Dendritic cell treated with granulocyte-macrophage colony-stimulating factor and Interleukin-4, amounts not matched to agents 40 ng/mL and 50 ng/mL, for 4 days (primary cell): Measurements from ENCODE around the gene GP9.

Experiments
- H3K27ac Mint-ChIP-seq: one replicate; pipeline ENCODE4 v1.8.0; 2022; ENCODE audit warnings: mild to moderate bottlenecking, mixed read lengths
- H3K27me3 Mint-ChIP-seq: one replicate; pipeline ENCODE4 v1.8.0; 2022; ENCODE audit warnings: mild to moderate bottlenecking, mixed read lengths
- H3K36me3 Mint-ChIP-seq: one replicate; pipeline ENCODE4 v1.8.0; 2022; ENCODE audit warnings: low read depth, mixed read lengths
- H3K4me1 Mint-ChIP-seq: one replicate; pipeline ENCODE4 v1.8.0; 2022; ENCODE audit warnings: low read depth, mixed read lengths
- H3K4me3 Mint-ChIP-seq: one replicate; pipeline ENCODE4 v1.8.0; 2022; ENCODE audit warnings: mild to moderate bottlenecking, moderate library complexity, mixed read lengths
- H3K9me3 Mint-ChIP-seq: one replicate; pipeline ENCODE4 v1.8.0; 2022; ENCODE audit warnings: mixed read lengths
- intact Hi-C: fragments of 100-400 bp; cut with micrococcal nuclease; formaldehyde crosslinking; loops from one replicate; pipeline ENCODE4 v1.15.0; 2022

The GP9 gene

DNA sequence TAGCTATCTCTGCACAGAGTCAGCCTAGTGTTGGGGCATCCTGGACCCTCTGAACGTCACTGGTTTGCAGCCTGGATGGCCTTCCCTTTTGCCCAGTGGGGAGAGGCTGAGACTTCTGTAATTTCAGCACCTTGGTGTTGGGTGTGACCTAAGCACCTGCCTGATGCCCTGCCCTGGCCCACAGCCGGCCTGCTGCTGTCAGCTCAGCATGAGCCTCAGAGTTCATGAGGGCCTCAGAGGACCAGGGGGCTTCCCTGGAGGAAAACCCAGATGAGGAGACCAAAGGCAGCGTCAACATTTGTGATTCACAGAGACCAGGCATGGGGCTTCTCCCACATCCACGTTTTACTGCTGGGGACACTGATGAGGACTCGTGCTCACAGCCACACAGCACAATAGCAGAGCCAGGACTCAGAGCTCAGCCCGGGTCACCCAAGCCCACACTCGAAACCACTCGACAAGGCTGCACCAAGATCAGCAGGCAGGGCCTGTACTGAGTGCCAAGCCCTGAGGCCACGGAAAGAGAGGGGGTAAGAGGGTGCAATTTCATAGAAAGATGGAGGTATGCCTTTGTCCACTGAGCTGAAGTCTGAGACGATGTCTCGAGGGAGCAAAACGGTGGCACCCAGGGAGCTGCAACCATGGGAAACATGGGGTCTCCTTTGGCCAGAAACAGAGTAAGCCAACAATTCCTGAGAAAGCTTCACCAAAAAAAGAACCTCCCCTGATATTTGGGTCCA, 9.9 kb upstream of the GP9 start:
- H3K9me3 Mint-ChIP-seq = no peaks in the 10 kb centered on the region
- H3K4me3 Mint-ChIP-seq = no peak overlapping the region
- no peak overlapping the region for H3K27ac Mint-ChIP-seq
- H3K36me3 Mint-ChIP-seq = no peaks in the 10 kb centered on the region
- no peaks in the 10 kb centered on the region for H3K4me1 Mint-ChIP-seq
- intact Hi-C loops = loop anchor here (5.0 kb wide), 1 partner anchor 197 kb away; the partner anchor contains the start of gene COPG1
- peaks cover 26% of the 10 kb centered on the region for H3K27me3 Mint-ChIP-seq

GRCh38 chr3:129051871-129052340, 8.7 kb upstream of the GP9 start:
- Mint-ChIP-seq H3K4me1 (no peaks in the 10 kb centered on the region), H3K27me3 (peaks cover 18% of the 10 kb centered on the region), H3K27ac (no peak overlapping the region), H3K36me3 (no peaks in the 10 kb centered on the region), H3K9me3 (no peaks in the 10 kb centered on the region), H3K4me3 (no peak overlapping the region)
- intact Hi-C loops = loop anchor here (5.0 kb wide), 1 partner anchor 195 kb away; the partner anchor contains the start of gene COPG1

- Mint-ChIP-seq H3K9me3 (no peaks in the 10 kb centered on the region), H3K27me3 (peaks cover 11% of the 10 kb centered on the region), H3K27ac (no peak overlapping the region), H3K4me1 (no peaks in the 10 kb centered on the region), H3K4me3 (no peak overlapping the region), H3K36me3 (no peaks in the 10 kb centered on the region)
- intact Hi-C loops = loop anchor here (5.0 kb wide), 1 partner anchor 195 kb away; the partner anchor contains the start of gene COPG1
Observed at GRCh38 chr3:129052675-129053074, 7.9 kb upstream of the GP9 start.

DNA sequence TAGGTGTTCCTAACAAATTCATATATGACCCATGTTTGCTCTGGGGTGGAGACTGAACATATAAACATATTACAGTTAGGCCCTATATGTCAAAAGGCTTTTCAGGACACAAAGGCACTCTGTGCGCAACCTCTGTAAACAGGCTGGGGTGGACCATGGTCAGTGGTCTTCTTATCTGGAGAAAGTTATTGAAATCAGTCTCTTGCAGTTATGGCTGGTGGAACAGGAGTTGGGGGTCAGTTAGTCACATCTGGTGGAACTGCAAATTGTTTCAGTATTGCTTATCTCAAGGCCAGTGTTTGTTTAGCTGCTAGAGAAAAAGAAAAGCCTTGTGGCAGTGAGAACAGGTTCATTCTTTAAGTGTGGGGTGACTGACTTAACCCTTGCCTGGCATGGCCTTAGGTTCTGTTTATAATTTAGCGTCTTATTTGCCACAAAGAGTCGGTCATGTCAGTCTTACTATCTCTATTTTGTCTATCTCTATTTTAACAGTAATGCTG, 5.9 kb upstream of the GP9 start:
- intact Hi-C loops = loop anchor here (5.0 kb wide), 1 partner anchor 193 kb away; the partner anchor contains the start of gene COPG1
- H3K4me1 Mint-ChIP-seq = no peaks in the 10 kb centered on the region
- no peak overlapping the region for H3K27ac Mint-ChIP-seq
- H3K27me3 Mint-ChIP-seq = peaks cover 4% of the 10 kb centered on the region
- no peaks in the 10 kb centered on the region for H3K36me3 Mint-ChIP-seq
- H3K9me3 Mint-ChIP-seq = no peaks in the 10 kb centered on the region
- H3K4me3 Mint-ChIP-seq = no peak overlapping the region

DNA sequence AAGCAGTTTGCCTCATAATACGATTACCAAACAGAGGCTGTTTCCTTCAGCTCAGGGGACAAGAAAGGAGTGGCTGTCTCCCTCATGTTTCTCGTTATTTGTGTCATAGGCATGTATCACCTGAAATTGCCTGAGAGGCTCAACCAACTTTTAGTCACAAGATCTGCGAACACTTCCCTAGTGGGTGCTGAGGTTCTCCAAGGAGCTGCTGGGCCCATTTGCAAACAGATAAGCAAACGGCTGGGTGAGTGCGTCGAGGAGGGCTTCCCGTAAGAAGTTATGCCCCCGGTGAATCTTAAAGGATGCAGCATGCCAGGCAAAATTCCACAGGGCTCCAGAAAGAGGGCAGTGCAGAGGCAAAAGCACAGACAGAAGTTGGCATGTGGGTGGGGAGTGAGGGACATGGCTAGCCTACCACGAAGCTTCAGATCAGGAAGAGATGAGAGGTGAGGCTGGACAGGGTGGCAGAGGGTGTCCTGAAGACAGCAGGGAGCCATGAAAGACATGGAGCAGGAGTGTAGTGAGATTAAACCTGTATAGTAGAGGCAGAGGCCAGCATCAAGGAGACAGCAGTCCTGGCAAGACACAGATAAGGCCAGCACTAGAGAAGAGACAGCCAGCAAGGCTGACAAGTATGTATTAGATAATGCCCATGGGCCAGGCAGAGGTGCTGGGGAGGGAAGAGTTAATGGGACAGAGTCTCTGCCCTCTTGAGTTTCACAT, 4.0 kb upstream of the GP9 start:
- peaks cover 5% of the 10 kb centered on the region for H3K4me1 Mint-ChIP-seq
- H3K27ac Mint-ChIP-seq = no peak overlapping the region
- H3K4me3 Mint-ChIP-seq = no peak overlapping the region
- intact Hi-C loops = no loop called here
- H3K27me3 Mint-ChIP-seq = peaks cover 4% of the 10 kb centered on the region
- no peaks in the 10 kb centered on the region for H3K36me3 Mint-ChIP-seq
- H3K9me3 Mint-ChIP-seq = no peaks in the 10 kb centered on the region

DNA sequence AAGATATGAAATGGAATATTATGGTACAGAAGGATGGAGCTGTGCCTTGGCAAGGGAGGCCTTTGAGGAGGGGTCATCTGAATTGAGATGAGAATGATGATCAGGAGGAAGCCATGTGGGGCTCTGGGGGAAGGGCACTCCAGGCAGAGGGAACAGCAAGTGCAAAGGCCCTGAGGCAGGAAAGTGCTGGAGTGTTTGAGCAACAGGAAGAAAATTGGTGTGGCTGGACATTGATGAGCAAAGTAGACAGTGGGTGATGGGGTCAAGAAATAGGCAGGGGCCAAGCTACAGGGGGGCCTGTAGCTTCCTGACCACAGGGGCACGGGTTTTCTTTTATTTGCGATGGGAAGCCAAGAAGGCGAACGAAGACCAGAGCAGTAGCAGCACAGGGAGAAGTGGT, 3.3 kb upstream of the GP9 start:
- Mint-ChIP-seq H3K36me3 (no peaks in the 10 kb centered on the region), H3K4me3 (no peak overlapping the region), H3K4me1 (peaks cover 5% of the 10 kb centered on the region), H3K27ac (no peak overlapping the region), H3K9me3 (no peaks in the 10 kb centered on the region), H3K27me3 (peaks cover 4% of the 10 kb centered on the region)
- intact Hi-C loops = no loop called here

DNA sequence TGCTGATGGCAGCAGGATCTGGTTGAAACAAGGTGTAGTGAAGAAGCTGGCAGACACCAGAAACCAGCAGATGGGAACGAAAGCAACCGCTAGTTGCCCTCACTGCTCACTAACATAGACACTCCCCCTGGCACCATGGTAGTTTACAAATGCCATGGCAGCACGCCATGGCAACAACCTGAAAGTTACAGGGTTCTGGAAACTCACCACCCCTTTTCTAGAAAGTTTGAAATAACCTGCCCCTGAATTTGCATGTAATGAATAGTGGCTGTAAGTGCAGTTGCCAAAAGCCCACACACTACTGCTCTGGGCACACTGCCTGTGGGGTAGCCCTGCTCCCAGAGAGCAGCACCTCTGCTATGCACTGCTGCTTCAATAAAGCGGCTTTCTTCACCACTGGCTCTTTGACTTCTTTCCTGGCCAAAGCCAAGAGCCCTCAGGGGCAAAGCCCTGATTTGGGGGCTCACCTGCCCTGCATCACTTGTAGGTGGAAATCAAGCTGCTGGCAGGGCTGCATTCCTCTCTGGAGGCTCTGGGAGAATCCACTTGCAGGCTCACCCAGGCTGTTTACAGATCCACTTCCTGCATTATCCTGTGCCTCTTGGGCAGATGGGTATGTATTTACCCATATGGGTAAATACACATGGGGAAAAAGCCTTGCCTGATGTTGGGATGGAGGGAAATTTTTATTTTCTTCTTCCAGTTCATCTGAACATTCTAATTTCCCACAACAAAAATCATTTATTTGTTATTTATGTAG, 2.0 kb upstream of the GP9 start:
- no peak overlapping the region for H3K4me3 Mint-ChIP-seq
- intact Hi-C loops = no loop called here
- peaks cover 5% of the 10 kb centered on the region for H3K4me1 Mint-ChIP-seq
- H3K36me3 Mint-ChIP-seq = no peaks in the 10 kb centered on the region
- no peaks in the 10 kb centered on the region for H3K9me3 Mint-ChIP-seq
- peaks cover 4% of the 10 kb centered on the region for H3K27me3 Mint-ChIP-seq
- H3K27ac Mint-ChIP-seq = no peak overlapping the region

- no peak overlapping the region for H3K27ac Mint-ChIP-seq
- H3K4me3 Mint-ChIP-seq = no peak overlapping the region
- peaks cover 5% of the 10 kb centered on the region for H3K4me1 Mint-ChIP-seq
- H3K9me3 Mint-ChIP-seq = no peaks in the 10 kb centered on the region
- no peaks in the 10 kb centered on the region for H3K36me3 Mint-ChIP-seq
- intact Hi-C loops = no loop called here
- peaks cover 4% of the 10 kb centered on the region for H3K27me3 Mint-ChIP-seq
Observed at GRCh38 chr3:129059311-129059958, 1.1 kb upstream of the GP9 start.

- Mint-ChIP-seq H3K9me3 (no peaks in the 10 kb centered on the region), H3K27ac (no peak overlapping the region), H3K4me3 (no peak overlapping the region), H3K27me3 (peaks cover 4% of the 10 kb centered on the region), H3K36me3 (no peaks in the 10 kb centered on the region), H3K4me1 (peaks cover 5% of the 10 kb centered on the region)
- intact Hi-C loops = no loop called here
Observed at GRCh38 chr3:129061023-129061887, 676 bp downstream of the GP9 start.

GRCh38 chr3:129061888-129062834, 1.6 kb downstream of the GP9 start:
- no peak overlapping the region for H3K27ac Mint-ChIP-seq
- intact Hi-C loops = no loop called here
- H3K27me3 Mint-ChIP-seq = peaks cover 3% of the 10 kb centered on the region
- no peaks in the 10 kb centered on the region for H3K9me3 Mint-ChIP-seq
- H3K4me3 Mint-ChIP-seq = no peak overlapping the region
- peaks cover 5% of the 10 kb centered on the region for H3K4me1 Mint-ChIP-seq
- H3K36me3 Mint-ChIP-seq = no peaks in the 10 kb centered on the region

DNA sequence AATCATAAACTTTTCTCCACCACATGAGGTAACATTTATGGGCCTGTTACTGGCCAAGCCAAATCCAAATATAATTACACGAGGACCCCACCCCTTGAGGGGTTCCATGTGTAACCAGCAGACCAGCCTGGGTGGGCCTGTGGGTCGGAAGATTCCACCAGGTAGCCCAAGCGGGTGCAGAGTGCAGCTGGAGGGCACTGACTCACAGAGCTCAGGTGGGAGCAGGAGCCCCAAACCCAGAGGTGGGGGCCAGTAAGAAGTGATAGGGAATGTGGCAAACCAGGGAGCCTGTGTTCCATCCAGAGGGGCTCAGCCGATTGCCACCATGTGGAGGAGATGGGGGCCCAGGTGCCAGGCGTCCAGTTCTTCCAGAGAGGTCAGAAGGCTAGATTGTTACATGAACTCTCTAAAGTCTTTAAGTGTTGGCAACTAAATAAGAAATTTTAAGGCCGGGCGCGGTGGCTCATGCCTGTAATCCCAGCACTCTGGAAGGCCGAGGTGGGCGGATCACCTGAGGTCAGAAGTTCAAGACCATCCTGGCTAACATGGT, 2.6 kb downstream of the GP9 start:
- H3K9me3 Mint-ChIP-seq = no peaks in the 10 kb centered on the region
- intact Hi-C loops = no loop called here
- H3K36me3 Mint-ChIP-seq = no peaks in the 10 kb centered on the region
- no peak overlapping the region for H3K27ac Mint-ChIP-seq
- H3K27me3 Mint-ChIP-seq = peaks cover 11% of the 10 kb centered on the region
- H3K4me3 Mint-ChIP-seq = no peak overlapping the region
- H3K4me1 Mint-ChIP-seq = peaks cover 5% of the 10 kb centered on the region
